Right lobe of liver (tissue), 4 donors: ENCODE measurements around the gene CD3G.

ENCODE experiments used
- CTCF ChIP-seq, 4 donors: fragments of 200-600 bp in 3 of 4; fragments of 450-650 bp in 1 of 4; IDR thresholded peaks; one replicate each; pipeline versions ENCODE4 v1.5.1 to v1.8.0; 2016 to 2022; ENCODE audit warnings: antibody characterized with exemption in 4 of 4, mild to moderate bottlenecking in 2 of 4
- POLR2A ChIP-seq: fragments of 450-650 bp; IDR thresholded peaks from one replicate; pipeline ENCODE4 v1.6.1; 2017; ENCODE audit warnings: antibody characterized with exemption, mild to moderate bottlenecking
- donor health status: DM: no; HTN: no; CAD: no.
- donor health status: DM: no; HTN: no; CAD: no.
- donor health status: DM: no; HTN: yes; CAD: no.

GRCh38 chr11:118310271-118310670 lies 33.9 kb upstream of the CD3G start:
- TF ChIP-seq CTCF (IDR thresholded peaks at IDR 0.05) = no peak
- no peak for TF ChIP-seq POLR2A
